Amygdala (tissue), 56 donors: ENCODE measurements around the gene ZNF14.
A peak's percentile ranks its signal among the peaks of the same experiment; 100 is the strongest.
"Not testable (repeated sequence)": the region's sequence is repeated elsewhere in the genome, so short reads cannot be mapped to it uniquely, and the experiment has no call there.

Experiments
- DNase-seq, 56 donors: peaks; one replicate each; lab custom pipeline; 2025; lab: John Stamatoyannopoulos, UW

The ZNF14 gene

GRCh38 chr19:19697589-19697988 lies 35.3 kb downstream of the ZNF14 start:
- no peak for DNase-seq

DNA sequence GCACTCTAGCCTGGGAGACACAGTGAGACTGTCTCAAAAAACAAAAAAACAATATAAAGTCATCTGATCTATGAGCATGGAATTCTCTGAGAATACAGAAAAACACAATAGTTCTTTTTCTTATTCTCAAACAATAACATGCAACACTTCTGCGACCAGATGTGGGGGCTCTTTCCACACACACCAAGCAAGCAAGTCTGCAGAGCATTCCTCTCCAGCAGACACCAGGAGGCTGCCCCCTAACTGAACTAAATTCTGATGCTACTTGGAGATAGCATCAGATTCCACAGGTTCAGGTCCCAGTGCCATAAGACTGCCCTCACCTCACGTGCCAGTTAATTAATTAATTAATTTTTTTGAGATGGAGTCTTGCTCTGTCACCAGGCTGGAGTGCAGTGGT lies 36.5 kb downstream of the ZNF14 start:
- no peak for DNase-seq

DNA sequence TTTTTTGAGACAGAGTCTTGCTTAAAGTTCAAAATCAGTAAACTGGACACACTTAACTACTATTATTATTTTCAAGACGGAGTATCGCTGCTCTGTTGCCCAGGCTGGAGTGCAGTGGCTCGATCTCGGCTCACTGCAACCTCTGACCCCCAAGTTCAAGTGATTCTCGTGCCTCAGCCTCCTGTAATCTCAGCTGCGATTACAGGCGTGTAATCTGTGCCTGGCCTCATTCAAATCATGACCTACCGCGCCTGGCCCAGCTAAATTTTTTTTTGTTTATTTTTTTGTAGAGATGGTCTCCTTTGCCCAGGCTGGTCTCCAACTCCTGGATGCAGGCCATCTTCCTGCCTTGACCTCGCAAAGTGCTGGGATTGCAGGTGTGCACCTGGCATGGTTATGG lies 41.2 kb downstream of the ZNF14 start:
- DNase-seq: no peak

- not testable (repeated sequence) for DNase-seq
These were observed 43.9 kb downstream of the ZNF14 start for GRCh38 chr19:19689023-19689422.

DNA sequence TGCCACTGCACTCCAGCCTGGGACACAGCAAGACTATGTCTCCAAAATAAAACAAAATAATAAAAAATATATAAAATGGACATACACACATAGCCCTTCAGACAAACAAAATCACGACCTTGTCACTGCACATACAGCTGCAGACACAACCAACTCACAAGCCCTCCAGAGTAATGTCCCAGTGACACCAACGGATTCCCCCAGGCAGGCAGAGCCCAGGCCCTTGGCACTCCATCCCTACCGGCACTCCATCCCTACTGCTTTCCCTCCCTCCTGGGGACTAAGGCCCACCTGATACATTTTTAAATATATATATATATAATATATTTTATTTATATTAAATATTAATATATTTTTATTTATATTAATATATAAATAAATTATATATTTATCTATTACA lies 45.8 kb downstream of the ZNF14 start:
- no peak for DNase-seq

GRCh38 chr19:19686580-19686979 lies 46.3 kb downstream of the ZNF14 start:
- no peak for DNase-seq

- DNase-seq: not testable (repeated sequence)
These were observed 46.8 kb downstream of the ZNF14 start for GRCh38 chr19:19686119-19686518.

- DNase-seq: no peak
These were observed 53.5 kb downstream of the ZNF14 start for GRCh38 chr19:19679176-19680073.

- no peak for DNase-seq
These were observed 55.3 kb downstream of the ZNF14 start for GRCh38 chr19:19677579-19677978.

GRCh38 chr19:19674315-19674714 lies 58.6 kb downstream of the ZNF14 start:
- no peak for DNase-seq

GRCh38 chr19:19672816-19673215 lies 60.1 kb downstream of the ZNF14 start:
- DNase-seq: no peak

- DNase-seq: no peak
These were observed 62.8 kb downstream of the ZNF14 start for GRCh38 chr19:19670070-19670551.

GRCh38 chr19:19668230-19669012 lies 64.5 kb downstream of the ZNF14 start, which contains the start of gene ZNF101:
Gene ZNF101 (plus strand): TSS chr19:19668839. CDS start chr19:19668964, 125 bp downstream.
- peak; percentile 44 to 95 (median 88) for DNase-seq

- not testable (repeated sequence) for DNase-seq
These were observed 67.4 kb downstream of the ZNF14 start for GRCh38 chr19:19665420-19665948.

DNA sequence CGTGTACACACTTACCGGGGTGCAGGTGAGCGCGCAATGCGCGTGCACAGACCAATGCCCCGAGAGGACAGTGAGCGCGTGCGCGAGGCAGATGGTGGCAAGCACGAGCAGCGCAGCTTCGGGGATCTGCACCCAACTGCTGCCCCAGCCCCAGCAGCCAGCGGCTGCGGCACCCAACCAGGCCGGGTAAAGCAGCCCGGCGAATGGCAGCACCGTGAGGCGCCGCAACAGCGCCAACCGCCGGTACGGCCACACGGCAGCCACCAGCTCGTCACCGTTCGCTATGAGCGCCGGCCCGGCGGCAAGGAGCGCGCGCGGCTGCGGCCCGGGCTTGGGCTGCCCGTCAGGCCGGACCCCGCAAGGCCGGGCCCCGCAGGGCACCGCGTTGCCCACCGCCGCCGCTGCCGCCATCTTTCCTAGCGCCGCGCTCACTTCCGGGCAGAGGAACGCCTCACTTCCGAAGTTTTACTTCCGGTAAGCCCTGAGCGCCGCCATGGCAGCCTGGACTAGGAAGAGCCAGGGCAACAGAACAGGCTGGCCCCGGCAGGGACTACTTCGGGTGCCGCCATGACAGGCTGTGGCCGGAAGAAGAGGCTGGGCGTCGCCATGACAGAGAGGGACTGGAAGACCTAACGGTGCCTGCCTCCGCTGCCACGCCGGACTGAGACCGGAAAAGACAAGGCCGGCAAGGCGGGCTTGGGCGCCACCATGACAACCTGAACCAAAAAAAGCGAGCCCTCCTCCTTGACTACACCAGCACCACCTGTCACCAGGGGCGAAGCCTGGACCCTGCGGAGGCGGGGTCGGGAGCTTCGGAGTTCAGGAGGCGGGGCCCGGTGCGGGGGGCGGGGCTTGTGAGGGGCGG lies 69.4 kb downstream of the ZNF14 start, which contains the start of gene ATP13A1:
ATP13A1 (minus strand) TSS at position 421 of the 865 bp plus-strand sequence; CDS start at position 411, 10 bp downstream.
- peak; percentile 80 to 100 (median 96) for DNase-seq

- no peak for DNase-seq
These were observed 70.0 kb downstream of the ZNF14 start for GRCh38 chr19:19662871-19663255.

DNA sequence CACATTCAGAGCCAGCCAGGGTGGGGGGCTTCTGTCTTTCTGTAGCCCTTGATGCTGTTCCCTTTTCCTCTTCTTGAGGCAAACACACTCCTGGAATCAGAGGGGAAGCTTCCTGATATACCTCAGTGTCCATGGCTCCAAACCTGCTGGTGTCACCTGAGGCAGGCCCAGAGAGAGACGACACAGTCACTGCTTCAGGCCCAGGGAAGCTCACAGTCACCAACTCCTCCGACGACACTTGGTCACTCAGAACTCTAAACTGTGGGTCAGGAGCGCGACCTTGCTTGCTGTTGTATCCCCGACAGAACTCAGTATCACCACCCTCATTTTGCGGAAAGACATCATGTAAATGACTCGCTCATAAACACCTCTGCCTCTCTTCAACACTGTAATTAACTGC lies 70.6 kb downstream of the ZNF14 start:
- no peak for DNase-seq

GRCh38 chr19:19661675-19662251 lies 71.1 kb downstream of the ZNF14 start:
- peak in 4 of 56 donors; percentile 7 to 33 (median 20) for DNase-seq

DNA sequence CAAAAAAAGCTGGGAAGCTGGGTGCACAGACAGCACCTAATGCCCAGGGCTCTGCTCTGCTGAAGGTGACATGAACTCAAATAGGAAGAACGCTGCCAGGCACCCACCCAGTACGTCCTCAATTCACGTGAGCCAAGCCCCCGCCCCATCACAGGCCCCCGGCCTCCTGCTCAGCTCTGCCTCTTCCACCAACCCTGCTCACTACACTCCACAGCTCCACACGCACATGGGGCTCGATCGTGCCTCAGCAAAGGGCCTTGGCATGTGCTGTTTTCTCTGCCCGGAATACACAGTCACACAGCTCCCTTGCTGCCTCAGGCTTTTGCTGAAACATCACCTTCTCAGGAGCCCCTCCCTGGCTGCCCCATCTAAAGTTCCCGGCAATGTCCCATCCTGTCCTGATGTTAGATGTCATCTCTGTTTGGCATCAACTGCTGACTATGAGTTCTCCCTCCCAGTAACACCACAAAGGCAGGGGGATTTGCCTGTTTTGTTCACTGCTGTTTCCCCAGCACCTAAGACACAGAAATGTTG lies 71.7 kb downstream of the ZNF14 start:
- no peak for DNase-seq
